A172 (cell line): ENCODE measurements around the gene HOXA4. TPM values are rescaled to one million over a fixed set of nuclear protein-coding genes. Genes with fewer than 3 reads are reported as not detected.
A peak's percentile ranks its signal among the peaks of the same experiment; 100 is the strongest.

Experiments used
- DNase-seq: peaks from one replicate; pipeline ENCODE4 v3.0.0-alpha.2; 2015; ENCODE audit warnings: low spot score
- total RNA-seq: library from RNA; depleted of rRNA; stranded (reverse); fragments of >200 nt; shearing (Covaris generic); gene quantifications from 2 replicates; pipeline ENCODE4 v1.2.3, GENCODE V29; 2014; rRNA removed

HOXA4 gene
- 2.0 and 3.4 TPM in 2 replicates for total RNA-seq

- DNase-seq, result peak; percentile 82
Measured at GRCh38 chr7:27130540-27131389, at the start of gene HOXA4. Gene HOXA4, minus strand, starts transcription at chr7:27130757. Its CDS starts 24 bp downstream, at chr7:27130733.

DNA sequence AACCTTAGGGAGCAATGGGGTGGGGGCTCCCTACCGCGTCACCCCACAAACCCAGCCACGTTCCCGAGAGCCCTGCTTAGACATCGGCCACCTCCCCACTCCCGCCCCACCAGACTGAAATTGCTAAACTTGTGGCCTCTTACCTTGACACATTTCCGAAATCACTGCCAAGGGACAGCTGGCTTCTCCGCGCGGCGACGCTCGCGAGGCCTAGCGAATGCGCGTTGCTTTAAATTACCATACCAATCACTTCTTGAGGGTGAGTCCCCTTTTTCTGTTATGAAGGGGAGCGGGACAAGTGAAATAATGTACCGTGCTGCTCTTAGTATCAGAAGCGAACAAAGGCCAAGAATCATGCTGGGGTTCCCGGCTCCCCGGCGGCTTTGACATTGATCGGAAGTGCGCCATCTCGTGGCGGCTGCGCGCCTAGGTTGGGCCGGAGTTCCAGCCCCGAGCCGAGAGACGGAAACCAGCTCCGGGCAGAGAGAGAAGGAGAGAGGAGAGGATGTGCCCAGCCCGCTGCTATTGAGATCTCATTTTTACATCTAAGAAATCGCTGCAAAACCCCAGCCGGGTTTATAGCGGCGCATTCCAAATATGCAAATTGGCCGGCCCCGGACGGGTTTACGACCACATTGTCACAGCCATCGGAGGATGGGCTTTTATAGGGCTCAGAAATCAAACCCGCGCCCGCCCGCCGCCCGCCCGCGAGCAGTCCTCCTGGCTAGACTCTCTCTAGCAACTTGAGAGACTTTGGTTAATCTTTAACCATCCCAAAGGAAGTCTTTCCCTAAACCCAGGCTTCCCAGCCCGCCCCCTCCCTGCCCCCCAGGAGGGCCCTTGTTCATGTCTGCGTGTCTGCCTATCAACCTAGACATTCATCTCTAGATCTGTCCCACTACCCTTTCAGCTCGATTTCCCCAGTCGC, 49.2 kb upstream of the HOXA4 start:
- DNase-seq, result no peak

DNA sequence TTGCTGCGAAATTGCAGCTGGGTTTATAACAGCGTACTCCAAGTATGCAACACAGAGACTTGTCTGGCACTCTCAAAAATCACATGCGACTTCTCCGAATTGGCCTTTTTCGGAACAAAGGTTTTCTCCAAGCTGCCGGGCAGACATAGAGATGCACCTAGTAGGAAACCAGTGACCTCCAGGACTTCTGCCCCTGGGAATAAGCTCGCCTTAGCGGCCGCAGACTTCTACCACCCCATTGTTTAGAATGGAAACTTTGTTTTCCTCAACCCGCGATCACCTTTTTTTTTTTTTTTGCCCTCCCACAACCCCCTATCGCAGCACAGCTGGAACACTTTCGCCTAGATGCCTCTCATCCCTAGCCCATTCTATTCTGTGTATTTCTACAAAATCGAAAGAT, 48.5 kb upstream of the HOXA4 start:
- no peak for DNase-seq

DNA sequence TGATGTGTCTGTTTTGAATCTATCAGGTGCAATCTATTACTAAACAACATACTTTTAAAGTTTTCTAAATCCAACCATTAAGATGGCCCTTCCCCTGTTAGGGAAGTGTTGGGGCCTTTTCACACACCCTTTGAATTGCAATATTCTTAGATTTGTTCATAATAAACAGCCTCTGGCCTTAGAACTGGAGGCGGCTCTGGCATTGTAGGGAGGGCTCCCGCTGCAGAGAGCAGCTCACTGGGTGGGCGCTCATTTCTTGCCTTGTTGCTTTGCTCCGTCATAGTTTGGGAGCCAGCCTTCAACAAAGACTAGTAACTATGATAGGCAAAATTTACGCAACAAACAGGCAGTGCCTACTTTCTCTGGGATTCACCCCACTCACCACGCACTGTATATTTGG, 47.8 kb upstream of the HOXA4 start:
- DNase-seq, result no peak

DNA sequence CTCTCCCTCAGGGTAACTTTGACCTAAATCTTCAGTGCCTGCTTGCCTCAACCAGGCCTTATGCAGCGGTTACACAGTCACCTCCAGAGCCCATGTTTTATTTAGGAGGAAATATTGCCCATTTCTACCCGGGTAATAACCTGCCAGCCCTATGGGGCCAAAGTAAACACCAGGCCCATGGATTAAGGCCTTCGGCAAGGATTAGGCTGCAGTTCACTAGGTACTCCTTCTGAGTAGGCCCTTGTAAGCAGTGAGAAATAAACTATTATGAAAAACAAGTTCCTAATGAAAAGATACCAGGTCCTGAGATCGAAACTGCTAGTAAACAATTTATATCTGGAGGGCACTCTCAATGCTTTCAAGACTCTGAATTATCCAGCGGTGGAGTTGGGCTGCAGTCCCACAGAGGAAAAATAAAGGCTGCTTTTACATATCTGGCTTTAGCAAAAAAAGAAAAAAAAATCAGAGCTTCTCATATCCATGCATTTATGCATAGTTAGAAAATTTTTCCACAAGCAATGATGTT, 47.3 kb upstream of the HOXA4 start:
- no peak for DNase-seq

DNA sequence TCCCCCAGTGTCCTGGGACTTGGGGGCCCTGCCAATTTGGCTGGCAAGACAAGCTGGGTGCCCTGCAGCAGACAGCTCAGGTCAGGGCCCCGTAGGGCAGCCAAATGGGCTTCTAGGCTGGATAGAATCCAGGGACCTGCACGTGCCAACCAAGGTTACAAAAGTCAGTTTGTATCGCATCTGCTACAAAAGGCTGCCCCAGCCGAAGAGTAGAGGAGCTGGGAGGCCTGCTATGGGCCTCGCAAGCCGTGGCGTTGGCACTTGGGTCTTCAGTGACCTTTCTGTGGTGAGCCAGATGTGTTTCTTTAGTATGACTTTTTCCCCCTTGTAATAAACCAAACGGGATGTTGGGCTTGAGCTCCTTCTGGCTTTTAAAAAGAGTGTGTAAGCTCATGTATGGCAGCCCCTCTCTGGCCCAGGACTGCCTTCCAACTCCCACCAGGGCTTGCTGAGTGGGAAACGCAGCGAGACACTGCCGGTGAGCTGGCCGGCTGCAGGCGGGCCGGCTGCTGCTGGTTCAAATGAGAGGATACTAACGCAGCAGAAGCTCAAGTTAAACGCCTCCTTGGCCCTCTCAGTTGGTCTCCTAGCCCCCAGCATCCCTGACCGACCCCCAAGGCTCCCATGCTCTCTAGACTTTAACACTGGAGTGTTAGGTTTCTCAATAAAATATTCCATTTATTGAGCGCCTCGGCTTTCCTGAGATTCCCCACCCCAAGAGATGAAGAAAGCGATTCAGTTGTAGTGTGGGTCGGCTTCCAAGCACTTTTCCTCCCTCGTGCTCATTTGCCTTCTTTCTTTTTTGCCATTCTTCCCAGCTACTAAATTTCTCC, 46.6 kb upstream of the HOXA4 start:
- DNase-seq, result no peak

GRCh38 chr7:27176524-27176845, 45.9 kb upstream of the HOXA4 start:
- no peak for DNase-seq

DNA sequence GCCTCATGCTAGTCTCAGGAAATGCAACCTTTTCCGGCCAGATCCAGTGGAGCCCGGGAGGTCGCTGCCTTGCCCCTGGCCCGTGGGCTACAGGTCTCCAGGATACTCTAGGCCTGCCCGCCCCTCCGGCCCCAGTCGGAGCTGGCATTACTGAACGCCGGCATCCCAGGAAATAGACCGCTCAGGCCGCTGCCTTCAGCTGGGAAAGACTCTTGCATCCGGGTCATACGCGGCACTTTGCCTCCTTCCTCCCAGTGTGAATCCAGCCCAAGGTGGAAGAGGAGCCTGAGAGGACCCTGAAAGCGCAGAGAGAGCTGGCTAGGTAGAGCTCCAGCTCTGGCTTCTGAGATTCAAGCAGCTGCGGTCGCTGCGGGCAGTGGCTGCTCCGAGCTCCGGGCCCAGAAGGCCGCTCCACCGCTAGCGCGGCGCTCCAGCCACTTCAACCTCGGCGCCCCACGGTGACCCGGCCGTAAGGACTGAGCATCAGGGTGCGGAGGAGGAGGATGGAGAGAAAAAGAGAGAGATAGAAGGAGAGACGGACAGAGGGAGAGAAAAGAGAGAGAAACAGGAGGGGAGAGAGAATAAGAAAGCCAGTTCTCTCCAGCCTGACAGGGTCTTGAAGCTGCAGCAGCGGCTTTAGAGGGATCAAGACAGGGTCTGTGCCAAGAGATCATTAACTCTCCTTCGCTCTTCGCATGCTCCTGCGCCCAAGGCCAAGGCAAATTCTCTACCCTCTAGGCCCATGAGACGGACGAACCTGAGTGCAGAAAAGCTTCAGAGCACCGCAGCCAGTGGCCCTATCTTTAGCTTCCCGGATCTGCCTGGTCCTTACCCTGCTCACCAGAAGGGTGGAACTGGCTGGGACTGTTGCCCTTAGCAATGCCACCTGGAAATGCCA, 45.3 kb upstream of the HOXA4 start:
- DNase-seq, result no peak

DNA sequence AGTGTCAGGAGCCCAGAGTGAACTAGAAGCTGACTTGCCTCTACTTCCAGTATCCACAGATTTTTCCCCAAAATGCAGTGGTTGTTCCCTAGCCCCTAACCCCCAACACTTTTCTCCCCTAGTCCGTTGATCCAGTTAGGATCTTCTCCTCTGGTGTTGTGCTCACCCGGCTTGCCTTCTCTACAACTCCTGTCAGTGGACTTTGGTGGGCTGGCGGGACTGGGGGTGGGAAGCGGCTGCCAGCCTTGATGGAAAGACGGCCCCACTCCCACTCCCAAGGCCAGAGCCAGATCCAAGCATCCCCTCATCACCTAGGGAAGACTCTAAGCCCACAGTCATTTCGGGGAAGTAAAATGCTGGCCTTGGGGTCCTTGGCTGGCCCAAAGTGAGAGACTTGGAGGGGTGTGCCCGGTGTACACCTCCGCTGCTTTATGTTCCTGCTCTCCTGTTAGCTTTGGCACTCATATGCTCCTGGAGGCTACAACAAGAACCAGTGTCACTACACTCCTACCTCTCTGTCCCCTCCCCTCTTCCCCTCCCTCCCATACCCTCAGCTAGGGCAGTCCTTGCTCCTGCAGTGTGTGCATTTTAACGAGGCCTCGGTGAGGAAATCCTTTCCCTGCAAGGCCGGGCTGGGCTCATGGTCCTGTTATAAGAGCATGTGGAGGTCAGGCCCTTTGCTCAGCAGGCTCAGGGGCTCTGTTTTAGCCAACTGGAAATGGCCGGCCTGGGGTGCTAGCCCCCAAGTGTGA, 44.5 kb upstream of the HOXA4 start:
- no peak for DNase-seq

DNA sequence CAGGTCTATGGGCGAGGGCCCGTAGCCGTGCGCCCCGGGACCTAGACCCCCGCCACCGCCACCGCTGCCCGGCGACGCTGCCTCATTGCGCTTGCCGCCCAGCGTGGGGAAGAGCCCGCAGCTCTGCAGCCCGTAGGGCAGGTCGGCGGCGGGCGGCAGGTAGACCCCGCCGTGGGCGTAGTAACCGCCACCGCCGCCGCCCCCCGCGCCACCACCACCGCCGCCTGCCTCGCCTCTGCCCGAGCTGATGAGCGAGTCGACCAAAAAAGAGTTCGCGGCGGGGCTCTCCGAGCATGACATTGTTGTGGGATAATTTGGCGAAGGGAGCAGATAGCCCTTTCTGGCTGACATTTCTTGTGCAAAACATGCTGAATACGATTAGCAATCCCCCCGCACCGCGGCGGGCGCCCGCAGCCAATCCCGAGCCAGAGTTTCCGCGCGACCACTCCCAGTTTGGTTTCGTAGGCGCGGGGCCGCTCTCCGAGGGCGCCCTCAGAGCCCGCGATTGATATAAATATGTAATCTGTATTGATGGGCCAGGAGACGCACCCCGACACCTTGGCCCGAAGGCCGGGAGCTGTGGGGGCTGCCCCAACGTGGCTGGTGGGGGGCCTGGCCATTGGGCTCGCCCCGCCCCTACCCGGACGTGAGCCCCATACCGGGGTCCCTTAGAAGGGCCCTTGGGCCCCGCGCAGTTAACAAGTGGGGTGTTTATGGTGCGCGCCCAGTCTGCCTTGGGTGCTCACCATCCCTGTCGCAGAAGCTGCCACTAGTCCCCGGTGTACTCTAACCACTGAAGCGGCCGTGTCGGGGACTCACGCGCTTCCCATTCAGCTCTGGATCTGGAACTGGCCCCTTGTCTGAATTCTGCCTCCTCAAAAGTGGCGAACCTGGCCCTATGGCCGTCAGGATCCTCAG, 43.7 kb upstream of the HOXA4 start, which contains the start of gene HOXA10:
HOXA10 (minus strand) TSS at position 365 of the 918 bp plus-strand sequence; CDS start at position 351, 14 bp downstream.
- no peak for DNase-seq

DNA sequence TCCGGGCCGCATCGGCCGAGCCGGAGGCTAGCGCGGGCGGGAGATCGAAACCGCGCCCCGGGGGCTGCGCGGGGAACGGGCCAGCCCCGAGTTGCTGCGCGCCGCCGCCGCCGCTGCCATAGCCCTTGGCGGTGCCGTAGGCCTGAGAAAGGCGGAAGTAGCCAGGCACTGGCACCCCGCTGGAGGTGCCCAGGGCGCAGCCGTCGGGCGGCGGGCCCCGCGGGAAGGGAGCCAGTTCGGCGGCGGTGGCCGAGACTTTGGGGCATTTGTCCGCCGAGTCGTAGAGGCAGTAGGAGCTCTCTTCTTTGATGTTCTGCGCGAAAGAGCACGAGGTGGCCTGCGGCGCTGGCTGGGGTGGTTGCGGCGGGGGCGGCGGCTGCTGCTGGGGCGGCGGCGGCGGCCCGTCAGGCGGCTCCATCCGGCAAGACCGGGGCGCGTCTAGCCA, 43.0 kb upstream of the HOXA4 start:
- DNase-seq, result no peak

- peak; percentile 77 for DNase-seq
Measured at GRCh38 chr7:27172823-27173510, 42.4 kb upstream of the HOXA4 start.

DNA sequence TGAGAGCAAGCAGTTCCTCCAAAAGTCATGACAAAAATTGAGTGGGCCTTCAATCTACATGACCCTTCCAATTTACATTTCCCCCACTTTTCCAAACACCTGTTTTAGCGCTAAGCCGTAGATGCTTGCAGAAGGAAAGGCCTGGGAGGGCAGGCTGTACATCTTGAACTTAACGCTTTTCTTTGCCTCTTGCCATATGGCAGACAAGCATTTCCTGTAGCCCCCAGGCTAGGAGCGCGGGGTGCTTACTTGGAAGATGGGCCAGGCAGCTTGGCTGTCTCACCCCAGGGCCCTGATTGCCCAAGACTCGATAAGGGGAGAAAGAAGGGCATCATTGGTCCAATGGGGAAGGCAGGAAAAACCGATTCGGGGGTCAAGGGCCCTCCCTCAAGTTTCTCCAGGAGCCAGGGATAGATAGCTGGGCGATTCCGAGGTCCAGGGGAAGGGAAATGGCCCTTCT, 41.8 kb upstream of the HOXA4 start:
- DNase-seq, result peak; percentile 61

GRCh38 chr7:27171637-27172314, 41.2 kb upstream of the HOXA4 start:
- no peak for DNase-seq

DNA sequence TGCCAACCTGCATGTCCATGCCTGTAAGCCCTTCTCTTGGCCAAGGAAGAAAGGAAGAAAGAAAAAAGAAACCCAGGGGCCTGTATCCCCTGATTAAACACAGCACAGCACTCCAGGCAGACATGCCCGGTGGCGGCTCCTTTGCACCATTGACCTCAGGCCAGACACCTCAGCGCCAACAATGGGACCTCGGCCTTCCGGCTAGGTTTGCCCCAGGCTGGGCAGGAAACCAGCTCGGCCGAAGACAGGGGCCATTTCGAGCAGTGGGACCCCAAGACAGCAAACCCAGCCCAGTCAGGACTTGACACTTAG, 40.7 kb upstream of the HOXA4 start:
- no peak for DNase-seq

DNA sequence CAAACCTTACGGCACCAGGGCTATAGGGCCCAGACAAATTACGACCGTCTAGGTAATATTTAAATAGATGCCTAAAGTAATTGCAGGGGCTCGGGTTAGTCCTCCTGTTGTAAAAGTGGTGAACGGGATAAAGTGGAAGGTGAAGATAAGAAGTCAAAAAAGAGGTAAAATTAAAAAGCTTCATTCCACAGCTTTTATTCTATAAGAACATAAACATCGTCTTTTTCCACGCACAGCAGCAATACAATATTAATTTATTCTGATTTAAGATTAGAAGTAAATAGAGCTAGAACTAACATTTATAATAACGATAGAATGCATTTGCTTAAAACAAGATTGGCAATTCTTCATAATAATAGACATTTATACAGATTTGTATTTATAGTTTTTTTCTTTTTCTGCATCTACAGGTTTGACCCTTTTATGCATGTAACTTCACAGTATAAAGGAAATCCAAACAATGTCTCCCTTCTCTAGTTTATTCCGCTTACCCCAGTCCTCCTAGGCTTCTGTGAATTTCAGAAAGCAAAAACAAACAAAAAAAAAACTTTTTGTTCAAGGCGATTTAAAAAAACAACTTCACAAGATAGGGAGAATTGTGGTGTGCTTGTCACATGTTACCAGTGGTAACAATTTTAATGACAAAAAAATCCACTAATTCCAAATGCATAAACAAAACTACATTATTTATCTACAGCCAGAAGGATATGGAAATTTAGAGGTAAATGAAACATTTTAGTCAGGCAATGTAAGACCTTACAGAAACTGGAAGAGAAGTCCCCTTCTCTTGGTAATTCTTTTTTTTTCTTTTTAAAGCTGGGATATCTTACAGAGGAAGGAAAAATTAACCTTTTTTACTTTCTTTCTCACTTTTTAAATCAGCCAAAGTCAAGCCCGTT, 40.1 kb upstream of the HOXA4 start:
- no peak for DNase-seq
